Skeletal muscle satellite cell (primary cell): ENCODE measurements around the gene EPN1.
"Not testable (repeated sequence)": the region's sequence is repeated elsewhere in the genome, so short reads cannot be mapped to it uniquely, and the experiment has no call there.

Experiments
- H3K27me3 ChIP-seq: 2 replicates; pipeline ENCODE4 v1.7.0; 2013; ENCODE audit warnings: low read length; ENCODE audit not compliant: control insufficient read depth, insufficient read depth
- H3K36me3 ChIP-seq: 2 replicates; pipeline ENCODE4 v1.7.0; 2013; ENCODE audit warnings: mild to moderate bottlenecking, control low read depth, low read length; ENCODE audit not compliant: insufficient read depth
- H3K4me1 ChIP-seq: 2 replicates; pipeline ENCODE4 v1.7.0; 2013; ENCODE audit warnings: low read length; ENCODE audit not compliant: control insufficient read depth, insufficient read depth
- H3K4me2 ChIP-seq: 2 replicates; pipeline ENCODE4 v1.7.0; 2013; ENCODE audit warnings: mild to moderate bottlenecking, low read length
- H3K4me3 ChIP-seq: 2 replicates; pipeline ENCODE4 v1.7.0; 2013; ENCODE audit warnings: low read length
- H3K9ac ChIP-seq: 2 replicates; pipeline ENCODE4 v1.7.0; 2013; ENCODE audit warnings: mild to moderate bottlenecking, low read depth, low read length, moderate library complexity
- H3K9me3 ChIP-seq: replicated peaks from 2 replicates; pipeline ENCODE4 v1.7.0; 2013; ENCODE audit warnings: mild to moderate bottlenecking, control low read depth, low read length

EPN1 gene

DNA sequence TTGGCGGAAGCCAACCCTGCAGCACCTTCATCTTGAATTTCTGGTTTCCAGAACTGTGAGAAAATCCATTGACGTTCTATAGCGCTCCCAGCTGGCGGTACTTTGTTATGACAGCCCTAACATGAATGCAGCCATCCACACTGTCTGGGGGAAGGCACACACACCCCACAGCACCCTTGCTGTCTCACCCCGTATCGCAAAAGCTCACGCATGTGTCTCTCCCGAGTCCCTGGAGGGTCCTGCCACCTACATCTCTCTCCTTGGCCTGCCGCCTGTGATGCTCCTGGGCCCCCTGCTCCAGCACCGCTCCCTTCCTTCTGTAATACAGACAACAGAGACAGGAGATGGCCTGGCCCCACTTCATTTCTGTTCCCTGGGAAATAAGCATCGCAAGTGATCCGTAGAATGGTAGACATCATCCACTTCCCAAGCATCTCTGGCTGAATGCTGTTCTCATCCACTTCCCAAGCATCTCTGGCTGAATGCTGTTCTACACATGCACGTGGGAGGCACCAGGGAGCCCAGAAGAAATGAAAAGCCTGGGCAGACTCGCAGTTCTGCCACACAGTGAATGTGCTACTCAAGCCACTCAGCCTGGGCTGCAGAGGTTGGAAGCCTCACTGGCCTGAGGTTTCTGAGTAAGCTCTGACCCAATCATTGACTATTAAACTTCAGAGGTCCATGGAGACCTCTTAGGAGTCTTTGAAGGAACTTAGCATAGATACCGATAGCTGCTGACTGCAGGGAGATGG lies 29.6 kb downstream of the EPN1 start:
- Histone ChIP-seq H3K4me3 (no peak overlapping the region), H3K27me3 (no peaks in the 10 kb centered on the region), H3K4me1 (no peaks in the 10 kb centered on the region), H3K9me3 (no peaks in the 10 kb centered on the region), H3K36me3 (peaks cover 21% of the 10 kb centered on the region), H3K4me2 (no peak overlapping the region), H3K9ac (no peak overlapping the region)

DNA sequence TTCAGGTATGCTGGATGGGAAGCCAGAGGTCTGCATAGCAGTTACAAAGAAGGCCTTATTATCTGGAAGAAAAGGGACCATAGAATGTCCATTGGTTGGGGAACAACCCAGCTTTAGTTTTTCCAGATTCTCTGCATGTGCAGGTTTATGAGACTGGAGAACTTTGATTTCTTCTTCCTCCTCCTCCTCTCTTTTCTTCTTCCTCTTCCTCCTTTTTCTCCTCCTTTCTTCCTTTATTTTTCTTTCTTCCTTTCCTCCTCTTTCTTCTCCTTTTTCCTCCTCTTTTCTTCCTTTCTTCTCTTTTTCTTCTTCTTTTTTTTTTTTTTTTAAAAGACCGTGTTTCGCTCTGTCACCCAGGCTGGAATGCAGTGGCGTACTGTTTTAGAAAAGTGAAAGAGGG lies 30.9 kb downstream of the EPN1 start:
- no peak overlapping the region for H3K9ac ChIP-seq
- no peaks in the 10 kb centered on the region for H3K9me3 ChIP-seq
- H3K27me3 ChIP-seq, result no peaks in the 10 kb centered on the region
- H3K4me2 ChIP-seq, result no peak overlapping the region
- H3K4me1 ChIP-seq, result no peaks in the 10 kb centered on the region
- H3K36me3 ChIP-seq, result peaks cover 17% of the 10 kb centered on the region
- H3K4me3 ChIP-seq, result no peak overlapping the region

DNA sequence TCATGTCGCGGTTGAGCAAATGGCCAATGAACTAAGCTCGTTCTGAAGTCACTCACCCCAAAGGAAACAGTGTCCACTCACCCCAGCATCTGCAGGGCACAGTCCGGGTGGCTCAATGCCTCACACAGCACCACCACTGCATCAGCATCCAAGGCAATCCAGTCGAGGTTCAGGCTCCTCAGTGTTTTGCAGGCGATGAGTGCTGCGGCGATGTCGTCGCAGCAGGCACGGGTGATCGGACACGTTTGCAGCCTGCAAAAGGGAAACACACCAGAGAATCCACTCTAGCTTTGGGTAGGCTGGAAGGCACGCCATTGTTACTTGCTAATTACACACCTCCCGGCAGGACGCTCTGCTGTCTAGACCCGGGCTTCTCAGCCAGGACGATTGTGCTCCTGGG lies 36.7 kb downstream of the EPN1 start:
- Histone ChIP-seq H3K4me2 (no peak overlapping the region), H3K4me3 (no peak overlapping the region), H3K9me3 (no peaks in the 10 kb centered on the region), H3K4me1 (no peaks in the 10 kb centered on the region), H3K9ac (no peak overlapping the region), H3K36me3 (no peaks in the 10 kb centered on the region), H3K27me3 (no peaks in the 10 kb centered on the region)

DNA sequence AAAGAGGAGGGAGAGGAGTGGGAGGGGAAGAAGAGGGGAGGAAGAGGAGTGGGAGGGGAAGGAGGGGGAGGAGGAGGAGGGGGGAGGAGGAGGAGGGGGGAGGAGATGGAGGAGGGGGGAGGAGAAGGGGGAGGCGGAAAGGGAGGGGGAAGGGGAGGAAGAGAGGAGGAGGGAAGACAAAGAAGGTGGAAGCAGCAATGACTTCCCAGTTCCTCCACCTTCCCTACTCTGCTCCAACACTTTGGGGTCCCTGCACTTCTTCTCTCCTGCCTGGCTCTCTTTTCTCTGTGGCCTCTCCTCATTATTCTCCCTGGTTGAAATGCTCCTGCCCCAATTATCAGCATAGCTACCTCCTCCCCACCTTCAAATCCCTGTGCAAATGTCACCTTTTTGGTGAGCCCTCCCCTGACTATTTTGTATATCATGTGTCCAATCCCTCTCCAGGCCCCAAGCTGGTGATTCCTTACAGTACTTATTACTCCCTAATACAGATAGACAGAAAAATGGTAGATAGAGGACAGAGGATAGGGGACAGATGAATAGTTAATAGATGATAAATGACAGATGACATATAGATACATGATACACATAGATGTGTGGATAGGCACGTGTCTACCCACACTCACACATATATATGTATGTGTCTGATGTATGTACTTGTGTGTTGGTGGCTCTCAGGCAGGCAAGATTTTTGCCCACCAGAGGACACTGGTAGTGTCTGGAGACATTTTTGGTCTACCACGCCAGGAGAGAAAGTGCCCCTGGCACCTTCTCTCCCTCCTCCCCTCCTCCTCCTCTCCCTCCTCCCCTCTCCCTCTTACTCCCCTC lies 38.0 kb downstream of the EPN1 start:
- Histone ChIP-seq H3K36me3 (no peaks in the 10 kb centered on the region), H3K4me3 (no peak overlapping the region), H3K27me3 (no peaks in the 10 kb centered on the region), H3K4me2 (no peak overlapping the region), H3K9me3 (no peaks in the 10 kb centered on the region), H3K4me1 (no peaks in the 10 kb centered on the region), H3K9ac (no peak overlapping the region)

DNA sequence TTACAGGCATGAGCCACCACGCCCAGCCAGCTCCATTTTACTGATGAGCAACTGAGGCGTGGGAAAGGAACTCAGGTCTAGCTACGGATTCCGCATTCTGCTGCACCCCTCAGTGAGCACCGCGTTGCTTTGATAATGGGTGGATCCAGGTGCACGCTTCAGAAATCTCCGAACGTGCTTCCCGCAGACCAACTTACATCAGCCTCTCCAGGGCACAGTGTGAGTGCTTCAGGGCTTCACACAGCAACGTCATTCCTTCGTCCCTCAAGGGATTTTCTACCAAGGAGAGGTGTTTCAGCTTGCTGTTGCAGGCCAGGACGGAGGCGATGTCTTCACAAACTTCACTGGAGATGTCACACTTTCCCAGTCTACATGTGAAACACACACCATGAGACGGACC lies 41.5 kb downstream of the EPN1 start:
- Histone ChIP-seq H3K4me1 (no peaks in the 10 kb centered on the region), H3K36me3 (no peaks in the 10 kb centered on the region), H3K27me3 (no peaks in the 10 kb centered on the region), H3K4me2 (no peak overlapping the region), H3K9ac (no peak overlapping the region), H3K9me3 (no peaks in the 10 kb centered on the region), H3K4me3 (no peak overlapping the region)

DNA sequence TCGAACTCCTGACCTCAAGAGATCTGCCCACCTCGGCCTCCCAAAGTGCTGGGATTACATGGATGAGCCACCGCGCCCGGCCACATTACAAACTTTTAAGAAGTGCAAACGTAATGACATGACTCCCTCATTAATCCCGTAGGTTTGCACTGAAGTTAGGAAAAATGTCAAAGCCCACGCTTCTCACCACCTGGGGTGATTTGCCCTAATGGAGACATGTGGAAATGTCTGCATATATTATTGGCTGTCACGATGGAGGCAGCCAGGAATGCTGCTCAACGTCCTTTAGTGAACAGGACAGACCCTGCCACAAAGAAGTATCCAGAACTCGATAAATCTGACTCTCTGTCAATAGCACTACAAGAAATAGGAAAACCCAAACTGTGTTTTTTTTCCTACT lies 42.2 kb downstream of the EPN1 start:
- Histone ChIP-seq H3K36me3 (no peaks in the 10 kb centered on the region), H3K4me3 (no peak overlapping the region), H3K4me2 (no peak overlapping the region), H3K27me3 (no peaks in the 10 kb centered on the region), H3K9me3 (no peaks in the 10 kb centered on the region), H3K9ac (no peak overlapping the region), H3K4me1 (no peaks in the 10 kb centered on the region)

DNA sequence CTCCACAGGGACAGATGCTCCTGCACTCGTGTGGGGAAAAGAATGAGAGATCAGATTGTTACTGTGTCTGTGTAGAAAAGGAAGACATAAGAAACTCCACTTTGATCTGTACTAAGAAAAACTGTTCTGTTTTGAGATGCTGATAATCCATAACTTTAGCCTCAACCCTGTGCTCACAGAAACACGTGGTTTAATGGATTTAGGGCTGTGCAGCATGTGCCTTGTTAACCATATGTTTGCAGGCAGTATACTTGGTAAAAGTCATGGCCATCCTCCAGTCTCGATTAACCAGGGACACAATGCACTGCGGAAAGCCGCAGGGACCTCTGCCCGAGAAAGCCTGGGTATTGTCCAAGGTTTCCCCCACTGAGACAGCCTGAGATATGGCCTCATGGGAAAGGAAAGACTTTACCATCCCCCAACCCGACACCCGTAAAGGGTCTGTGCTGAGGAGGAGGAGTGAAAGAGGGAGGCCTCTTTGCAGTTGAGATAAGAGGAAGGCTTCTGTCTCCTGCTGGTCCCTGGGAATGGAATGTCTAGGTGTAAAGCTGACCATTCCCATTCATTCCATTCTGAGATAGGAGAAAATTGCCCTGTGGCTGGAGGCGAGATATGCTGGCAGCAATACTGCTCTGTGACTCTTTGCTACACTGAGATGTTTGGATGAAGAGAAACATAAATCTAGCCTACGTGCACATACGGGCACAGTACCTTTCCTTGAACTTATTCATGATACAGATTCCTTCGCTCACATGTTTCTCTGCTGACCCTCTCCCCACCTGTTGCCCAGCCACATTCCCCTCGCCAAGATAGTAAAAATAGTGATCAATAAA lies 43.1 kb downstream of the EPN1 start:
- H3K9me3 ChIP-seq, H3K27me3 ChIP-seq, H3K36me3 ChIP-seq, H3K4me1 ChIP-seq, H3K4me3 ChIP-seq, H3K4me2 ChIP-seq, H3K9ac ChIP-seq: not testable (repeated sequence)

DNA sequence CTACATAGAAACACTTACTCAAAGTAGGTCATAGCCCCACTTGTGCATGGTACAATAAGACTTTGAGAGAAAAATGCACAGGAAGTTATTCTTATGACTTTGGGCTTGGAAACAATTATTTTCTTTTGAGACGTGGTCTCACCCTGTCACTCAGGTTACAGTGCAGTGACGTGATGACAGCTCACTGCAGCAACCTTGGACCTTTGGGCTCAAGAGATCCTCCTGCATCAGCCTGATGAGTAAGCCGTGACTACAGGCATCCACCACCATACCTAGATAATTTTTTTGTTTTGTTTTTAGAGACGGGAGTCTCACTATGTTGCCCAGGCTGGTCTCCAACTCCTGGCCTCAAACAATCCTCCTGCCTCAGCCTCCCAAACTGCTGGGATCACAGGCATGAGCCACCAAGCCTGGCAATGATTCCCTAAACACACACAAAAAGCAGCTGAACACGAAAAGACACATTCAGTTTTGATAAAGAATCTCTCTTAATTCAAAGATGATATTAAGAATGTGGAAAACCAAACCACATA lies 45.3 kb downstream of the EPN1 start:
- H3K4me1 ChIP-seq, result no peaks in the 10 kb centered on the region
- H3K4me2 ChIP-seq, result no peak overlapping the region
- H3K9ac ChIP-seq, result no peak overlapping the region
- H3K9me3 ChIP-seq, result no peaks in the 10 kb centered on the region
- H3K36me3 ChIP-seq, result no peaks in the 10 kb centered on the region
- H3K4me3 ChIP-seq, result no peak overlapping the region
- no peaks in the 10 kb centered on the region for H3K27me3 ChIP-seq

DNA sequence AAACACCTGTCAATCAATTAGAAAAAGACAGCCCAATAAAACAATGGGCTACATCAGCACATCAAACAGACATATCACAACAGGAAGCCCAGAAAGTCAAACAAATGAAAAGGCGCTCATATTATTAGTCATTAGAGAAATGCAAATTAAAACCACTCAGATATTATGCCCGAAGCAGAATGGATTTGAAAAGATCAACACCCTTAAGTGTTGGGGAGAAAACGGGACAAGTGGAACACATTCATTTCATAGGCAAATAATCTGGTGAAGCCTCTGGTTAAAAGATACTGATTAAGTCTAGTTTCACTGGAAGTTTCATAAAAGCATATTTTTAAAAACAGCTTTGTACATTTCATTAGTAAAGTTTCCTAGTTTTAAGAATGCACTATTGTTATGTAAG lies 45.8 kb downstream of the EPN1 start:
- no peaks in the 10 kb centered on the region for H3K36me3 ChIP-seq
- no peaks in the 10 kb centered on the region for H3K9me3 ChIP-seq
- no peak overlapping the region for H3K4me2 ChIP-seq
- H3K27me3 ChIP-seq, result no peaks in the 10 kb centered on the region
- H3K9ac ChIP-seq, result no peak overlapping the region
- no peak overlapping the region for H3K4me3 ChIP-seq
- no peaks in the 10 kb centered on the region for H3K4me1 ChIP-seq

DNA sequence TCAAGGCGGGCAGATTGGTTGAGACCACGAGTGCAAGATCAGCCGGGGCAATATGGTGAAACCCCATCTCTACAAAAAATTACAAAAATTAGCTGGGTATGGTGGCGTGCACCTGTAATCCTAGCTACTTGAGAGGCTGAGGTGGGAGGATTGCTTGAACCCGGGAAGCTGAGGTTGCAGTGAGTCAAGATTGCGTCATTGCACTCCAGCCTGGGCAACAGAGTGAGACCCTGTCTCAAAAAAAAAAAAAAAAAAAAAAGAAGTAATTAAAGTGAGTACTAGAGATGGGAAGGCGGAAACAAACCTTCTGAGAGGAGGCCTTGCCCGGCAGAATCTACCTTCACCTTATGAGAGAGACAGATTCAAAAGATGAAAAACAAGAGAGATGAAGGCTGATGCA lies 48.5 kb downstream of the EPN1 start:
- H3K4me2 ChIP-seq, result no peak overlapping the region
- no peaks in the 10 kb centered on the region for H3K9me3 ChIP-seq
- H3K4me1 ChIP-seq, result no peaks in the 10 kb centered on the region
- no peaks in the 10 kb centered on the region for H3K36me3 ChIP-seq
- no peaks in the 10 kb centered on the region for H3K27me3 ChIP-seq
- H3K4me3 ChIP-seq, result no peak overlapping the region
- H3K9ac ChIP-seq, result no peak overlapping the region

DNA sequence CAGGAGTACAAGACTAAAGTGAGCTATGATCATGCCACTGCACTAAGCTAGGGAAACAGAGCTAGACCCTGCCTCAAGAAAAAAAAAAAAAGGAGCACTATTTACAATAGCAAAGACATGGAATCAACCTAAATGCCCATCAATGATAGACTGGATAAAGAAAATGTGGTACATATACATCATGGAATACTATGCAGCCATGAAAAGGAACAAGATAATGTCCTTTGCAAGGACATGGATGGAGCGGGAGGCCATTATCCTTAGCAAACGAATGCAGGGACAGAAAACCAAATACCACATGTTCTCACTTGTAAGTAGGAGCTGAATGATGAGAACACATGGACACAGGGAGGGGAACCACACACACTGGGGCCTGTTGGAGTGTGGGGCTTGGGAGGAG lies 55.4 kb downstream of the EPN1 start:
- not testable (repeated sequence) for H3K4me1 ChIP-seq, H3K9me3 ChIP-seq, H3K27me3 ChIP-seq

More for the DNA sequence above, 55.4 kb downstream of the EPN1 start:
- not testable (repeated sequence) for H3K4me2 ChIP-seq, H3K36me3 ChIP-seq, H3K9ac ChIP-seq, H3K4me3 ChIP-seq
